Body of pancreas (tissue), 4 donors: Measurements from ENCODE around the gene PCNX1. TPM values are rescaled to one million over a fixed set of nuclear protein-coding genes. Genes with fewer than 3 reads are reported as not detected.

Experiments
- ATAC-seq: fragments of 150-250 bp; one replicate; pipeline ENCODE4 v1.9.1; 2016
- DNase-seq, 4 donors: peaks; one replicate each; pipeline ENCODE4 v3.0.0-alpha.2; 2019
- H3K27ac ChIP-seq, 4 donors: fragments of 200-600 bp; sonication (generic); 1 replicate in 3 of 4; 2 replicates in 1 of 4; pipeline versions ENCODE4 v1.5.1 to v1.6.1; 2016 to 2019; ENCODE audit warnings: mild to moderate bottlenecking in 1 of 4, mixed read lengths in 1 of 4, moderate library complexity in 1 of 4
- H3K27me3 ChIP-seq, 2 donors: fragments of 200-600 bp; sonication (generic); one replicate each; pipeline ENCODE4 v1.6.0; 2016; ENCODE audit warnings: mild to moderate bottlenecking in 1 of 2
- H3K36me3 ChIP-seq, 2 donors: fragments of 200-600 bp; sonication (generic); replicated peaks in 1 of 2; 2 replicates each; pipeline ENCODE4 v1.5.1; 2016; ENCODE audit warnings: low read depth in 2 of 2; ENCODE audit not compliant: insufficient read depth in 1 of 2
- H3K4me1 ChIP-seq: fragments of 200-600 bp; sonication (generic); one replicate; pipeline ENCODE4 v1.6.0; 2016
- H3K4me3 ChIP-seq, 2 donors: fragments of 200-600 bp; sonication (generic); 1 replicate in 1 of 2; 2 replicates in 1 of 2; pipeline ENCODE4 v1.5.1; 2016 to 2019
- H3K9me3 ChIP-seq, 3 donors: fragments of 200-600 bp; sonication (generic); 1 replicate in 2 of 3; 2 replicates in 1 of 3; pipeline ENCODE4 v1.5.1; 2016
- CTCF ChIP-seq, 7 experiments: fragments of 450-650 bp in 4 of 7; fragments of 200-600 bp in 3 of 7; sonication (generic) in 3 of 7; IDR thresholded peaks; one replicate each; pipeline ENCODE4 v1.5.1; 2016 to 2019; ENCODE audit warnings: antibody characterized with exemption in 7 of 7
- POLR2A ChIP-seq, 3 donors: fragments of 450-650 bp; IDR thresholded peaks; one replicate each; pipeline ENCODE4 v1.6.1; 2016; ENCODE audit warnings: antibody characterized with exemption in 3 of 3, mild to moderate bottlenecking in 2 of 3
- WGBS, 2 donors: methylation state at CpG; one replicate each; pipeline ENCODE4 v1.1.5; 2017; 5-methylcytosine and 5-hydroxymethylcytosine counted together
- intact Hi-C: fragments of 100-400 bp; cut with DNase I; formaldehyde crosslinking; loops from one replicate; pipeline ENCODE4 v1.15.1; 2023
- total RNA-seq, 2 donors: library from RNA; depleted of rRNA; stranded (reverse); fragments of >200 nt; gene quantifications; one replicate each; pipeline ENCODE4 v1.1.0, GENCODE V29; 2016

PCNX1 gene
- total RNA-seq, 2 donors from 2014 or later, result 25.4 to 94.3 TPM

- WGBS, 2 donors, result 76 to 86% methylated on average over 8 of the region's 8 CpGs
- intact Hi-C loops, result no loop called here
- H3K27ac ChIP-seq, result no peak overlapping the region
Measured at GRCh38 chr14:71133296-71133695, 226.0 kb downstream of the PCNX1 start.

GRCh38 chr14:71135496-71135895, 228.2 kb downstream of the PCNX1 start:
- intact Hi-C loops, result loop anchor here (5.0 kb wide), 1 partner anchor 617 kb away; no protein-coding TSS in a partner anchor
- H3K27ac ChIP-seq, result no peak overlapping the region
- H3K27me3 ChIP-seq, result no peaks in the 10 kb centered on the region
- no peaks in the 10 kb centered on the region for H3K36me3 ChIP-seq
- DNase-seq (no peak), ATAC-seq (no peak)
- no peak for TF ChIP-seq POLR2A (IDR thresholded peaks at IDR 0.05)
- 94% methylated on average over 2 of the region's 2 CpGs for WGBS, 2 donors
- H3K4me3 ChIP-seq, result no peak overlapping the region
- no peaks in the 10 kb centered on the region for H3K4me1 ChIP-seq
- H3K9me3 ChIP-seq, result no peaks in the 10 kb centered on the region

More at GRCh38 chr14:71133296-71133695, 226.0 kb downstream of the PCNX1 start:
- Histone ChIP-seq H3K4me1 (no peaks in the 10 kb centered on the region), H3K4me3 (no peak overlapping the region), H3K27me3 (no peaks in the 10 kb centered on the region), H3K36me3 (no peaks in the 10 kb centered on the region), H3K9me3 (no peaks in the 10 kb centered on the region)
- TF ChIP-seq POLR2A (IDR thresholded peaks at IDR 0.05) (no peak), CTCF (IDR thresholded peaks at IDR 0.05) (no peak)
- ATAC-seq (no peak), DNase-seq (no peak)

GRCh38 chr14:71135911-71136310, 228.7 kb downstream of the PCNX1 start:
- Histone ChIP-seq H3K27ac (no peak overlapping the region), H3K27me3 (no peaks in the 10 kb centered on the region), H3K4me1 (no peaks in the 10 kb centered on the region), H3K36me3 (no peaks in the 10 kb centered on the region), H3K9me3 (no peaks in the 10 kb centered on the region), H3K4me3 (no peak overlapping the region)
- ATAC-seq (no peak), DNase-seq (no peak)
- intact Hi-C loops, result loop anchor here (5.0 kb wide), 1 partner anchor 616 kb away; no protein-coding TSS in a partner anchor
- 78 to 79% methylated on average over 4 of the region's 4 CpGs for WGBS, 2 donors
- TF ChIP-seq CTCF (IDR thresholded peaks at IDR 0.05) (no peak), POLR2A (IDR thresholded peaks at IDR 0.05) (no peak)

GRCh38 chr14:71136386-71137060, 229.3 kb downstream of the PCNX1 start:
- ATAC-seq (no peak), DNase-seq (no peak)
- H3K27ac ChIP-seq, result no peak overlapping the region
- no peaks in the 10 kb centered on the region for H3K27me3 ChIP-seq
- no peaks in the 10 kb centered on the region for H3K9me3 ChIP-seq
- H3K36me3 ChIP-seq, result no peaks in the 10 kb centered on the region
- no peaks in the 10 kb centered on the region for H3K4me1 ChIP-seq
- H3K4me3 ChIP-seq, result no peak overlapping the region
- TF ChIP-seq POLR2A (IDR thresholded peaks at IDR 0.05) (no peak), CTCF (IDR thresholded peaks at IDR 0.05) (no peak)
- WGBS, 2 donors, result 70 to 77% methylated on average over 5 to 9 of the region's 9 CpGs
- intact Hi-C loops, result loop anchor here (5.0 kb wide), 1 partner anchor 616 kb away; no protein-coding TSS in a partner anchor

- no peak for DNase-seq
- 54 to 58% methylated on average over 4 to 5 of the region's 5 CpGs for WGBS, 2 donors
- TF ChIP-seq POLR2A (IDR thresholded peaks at IDR 0.05) (no peak), CTCF (IDR thresholded peaks at IDR 0.05) (no peak)
Measured at GRCh38 chr14:71137536-71138447, 230.5 kb downstream of the PCNX1 start.

More at GRCh38 chr14:71137536-71138447, 230.5 kb downstream of the PCNX1 start:
- no peak overlapping the region for H3K4me3 ChIP-seq
- H3K27me3 ChIP-seq, result no peaks in the 10 kb centered on the region
- intact Hi-C loops, result loop anchor here (5.0 kb wide), 1 partner anchor 615 kb away; no protein-coding TSS in a partner anchor
- no peak for ATAC-seq
- no peak overlapping the region for H3K27ac ChIP-seq
- no peaks in the 10 kb centered on the region for H3K9me3 ChIP-seq
- H3K36me3 ChIP-seq, result no peaks in the 10 kb centered on the region
- no peaks in the 10 kb centered on the region for H3K4me1 ChIP-seq
